Embryonic facial prominence (tissue), 1 donor: ENCODE data around the gene PDCD6IP.
"Not testable (repeated sequence)": the region's sequence is repeated elsewhere in the genome, so short reads cannot be mapped to it uniquely, and the experiment has no call there.

Experiments used
- DNase-seq: peaks from one replicate; pipeline ENCODE4 v3.0.0-alpha.2; 2016; ENCODE audit errors: extremely low spot score

The PDCD6IP gene

GRCh38 chr3:33798418-33799201 lies at the start of gene PDCD6IP:
PDCD6IP (plus strand) TSS chr3:33798630; CDS start chr3:33798729, 99 bp downstream.
- peak; percentile 83 for DNase-seq

GRCh38 chr3:33749546-33750210 lies 48.8 kb upstream of the PDCD6IP start:
- no peak for DNase-seq

- no peak for DNase-seq
Observed at GRCh38 chr3:33750211-33750548, 48.2 kb upstream of the PDCD6IP start.

GRCh38 chr3:33751336-33751735 lies 47.1 kb upstream of the PDCD6IP start:
- no peak for DNase-seq

- DNase-seq: not testable (repeated sequence)
Observed at GRCh38 chr3:33754391-33754790, 44.0 kb upstream of the PDCD6IP start.

- DNase-seq: no peak
Observed at GRCh38 chr3:33758281-33758680, 40.1 kb upstream of the PDCD6IP start.

GRCh38 chr3:33758864-33759263 lies 39.6 kb upstream of the PDCD6IP start:
- DNase-seq: no peak

- DNase-seq: no peak
Observed at GRCh38 chr3:33768578-33769330, 29.7 kb upstream of the PDCD6IP start.

GRCh38 chr3:33773637-33774036 lies 24.8 kb upstream of the PDCD6IP start:
- no peak for DNase-seq

- DNase-seq: no peak
Observed at GRCh38 chr3:33775363-33775762, 23.1 kb upstream of the PDCD6IP start.

GRCh38 chr3:33777996-33778395 lies 20.4 kb upstream of the PDCD6IP start:
- no peak for DNase-seq

- no peak for DNase-seq
Observed at GRCh38 chr3:33779751-33780150, 18.7 kb upstream of the PDCD6IP start.

GRCh38 chr3:33781413-33781812 lies 17.0 kb upstream of the PDCD6IP start:
- DNase-seq: not testable (repeated sequence)

GRCh38 chr3:33786565-33787327 lies 11.7 kb upstream of the PDCD6IP start:
- DNase-seq: no peak

- DNase-seq: peak; percentile 33
Observed at GRCh38 chr3:33787328-33788009, 11.0 kb upstream of the PDCD6IP start.

GRCh38 chr3:33789183-33789954 lies 9.1 kb upstream of the PDCD6IP start:
- no peak for DNase-seq

GRCh38 chr3:33790091-33790490 lies 8.3 kb upstream of the PDCD6IP start:
- DNase-seq: no peak

- no peak for DNase-seq
Observed at GRCh38 chr3:33791477-33792166, 6.8 kb upstream of the PDCD6IP start.

GRCh38 chr3:33792167-33792892 lies 6.1 kb upstream of the PDCD6IP start:
- no peak for DNase-seq
